GM12878 (cell line): Measurements from ENCODE around the gene MRTFB. TPM values are rescaled to one million over a fixed set of nuclear protein-coding genes. Genes with fewer than 3 reads are reported as not detected.

Experiments
- ATF2 ChIP-seq: IDR thresholded peaks from 2 replicates; pipeline ENCODE4 v1.6.1; 2012; ENCODE audit warnings: low read length, inconsistent platforms
- ATF3 ChIP-seq: IDR thresholded peaks from 2 replicates; pipeline ENCODE4 v1.6.1; 2011; ENCODE audit warnings: low read depth, mild to moderate bottlenecking, low read length, moderate library complexity, borderline replicate concordance; ENCODE audit errors: extremely low read depth
- BHLHE40 ChIP-seq, 2 experiments: fragments of 450-650 bp in 1 of 2; IDR thresholded peaks; 2 replicates each; pipeline ENCODE4 v1.6.1; 2011 to 2017; ENCODE audit warnings: low read depth in 2 of 2, borderline replicate concordance in 1 of 2, improper control_type of control experiment in 1 of 2, low read length in 1 of 2, mild to moderate bottlenecking in 1 of 2
- EED ChIP-seq: sonication (generic); IDR thresholded peaks from 2 replicates; pipeline ENCODE4 v1.6.1; 2016; ENCODE audit warnings: antibody characterized with exemption, low read depth
- ESRRA ChIP-seq: IDR thresholded peaks from 2 replicates; pipeline ENCODE4 v1.6.1; 2012; ENCODE audit warnings: mild to moderate bottlenecking, low read length, improper control_type of control experiment
- FOS ChIP-seq: IDR thresholded peaks from 3 replicates; pipeline ENCODE4 v1.6.1; 2011; ENCODE audit warnings: borderline replicate concordance; ENCODE audit not compliant: insufficient read length; ENCODE audit errors: extremely low read depth
- FOXM1 ChIP-seq: IDR thresholded peaks from 2 replicates; pipeline ENCODE4 v1.6.1; 2012; ENCODE audit warnings: low read depth, mild to moderate bottlenecking, inconsistent platforms, low read length, moderate library complexity
- IRF4 ChIP-seq: IDR thresholded peaks from 2 replicates; pipeline ENCODE4 v1.6.1; 2011; ENCODE audit warnings: low read depth, low read length
- JUND ChIP-seq: IDR thresholded peaks from 2 replicates; pipeline ENCODE4 v1.6.1; 2012; ENCODE audit warnings: low read depth, mild to moderate bottlenecking, low read length, improper control_type of control experiment, moderate library complexity
- KDM1A ChIP-seq: fragments of 200-600 bp; sonication (generic); IDR thresholded peaks from 2 replicates; pipeline ENCODE4 v1.6.1; 2016; ENCODE audit warnings: borderline replicate concordance
- MEF2A ChIP-seq: IDR thresholded peaks from 2 replicates; pipeline ENCODE4 v1.6.1; 2011; ENCODE audit warnings: low read depth, mild to moderate bottlenecking, low read length, moderate library complexity; ENCODE audit not compliant: insufficient read depth
- PAX8 ChIP-seq: fragments of 450-650 bp; IDR thresholded peaks from 2 replicates; pipeline ENCODE4 v1.6.1; 2017; ENCODE audit warnings: mild to moderate bottlenecking, moderate library complexity
- RB1 ChIP-seq: fragments of 450-650 bp; formaldehyde crosslinking; IDR thresholded peaks from 2 replicates; pipeline ENCODE4 v1.6.1; 2017; ENCODE audit warnings: mild to moderate bottlenecking, borderline replicate concordance
- SIN3A ChIP-seq: IDR thresholded peaks from 2 replicates; pipeline ENCODE4 v1.6.1; 2012; ENCODE audit warnings: low read depth, low read length, improper control_type of control experiment
- SPI1 ChIP-seq: IDR thresholded peaks from 2 replicates; pipeline ENCODE4 v1.6.1; 2011; ENCODE audit warnings: low read depth, mild to moderate bottlenecking, low read length, moderate library complexity, borderline replicate concordance; ENCODE audit not compliant: insufficient read depth
- SREBF1 ChIP-seq: IDR thresholded peaks from 2 replicates; pipeline ENCODE4 v1.6.1; 2012; ENCODE audit warnings: mild to moderate bottlenecking, low read length
- TAF1 ChIP-seq: IDR thresholded peaks from 2 replicates; pipeline ENCODE4 v1.6.1; 2011; ENCODE audit warnings: mild to moderate bottlenecking, low read depth, low read length, borderline replicate concordance
- WRNIP1 ChIP-seq: IDR thresholded peaks from 2 replicates; pipeline ENCODE4 v1.6.1; 2011; ENCODE audit warnings: low read depth, low read length, improper control_type of control experiment, borderline replicate concordance
- ZNF384 ChIP-seq: IDR thresholded peaks from 2 replicates; pipeline ENCODE4 v1.6.1; 2012; ENCODE audit warnings: low read depth, mild to moderate bottlenecking, low read length, improper control_type of control experiment, borderline replicate concordance
- ZSCAN29 ChIP-seq: fragments of 450-650 bp; IDR thresholded peaks from 2 replicates; pipeline ENCODE4 v1.6.1; 2017; ENCODE audit warnings: mild to moderate bottlenecking, moderate library complexity
- polyA plus RNA-seq, 11 experiments: library from polyadenylated mRNA; depleted of rRNA in 4 of 11; unstranded in 6 of 11; stranded (reverse) in 5 of 11; fragments of >200 nt; fragmentation: Nextera tagmentation in 4 of 11; fragmentation: Illumina TruSeq in 1 of 11; extraction: Ambion mirVana in 4 of 11; extraction: Trizol in 1 of 11; gene quantifications; 1 replicate in 1 of 11; 2 replicates in 10 of 11; pipeline versions ENCODE4 v1.2.1 to v1.2.3, GENCODE V29; 2011 to 2016; ENCODE audit warnings: inconsistent platforms in 2 of 11, missing spikeins in 2 of 11, low read depth in 1 of 11
- total RNA-seq, 4 experiments: library from RNA; depleted of rRNA in 3 of 4; stranded (reverse); fragments of >200 nt in 3 of 4; fragmentation: Illumina TruSeq in 1 of 4; extraction: Trizol in 1 of 4; gene quantifications; 2 replicates each; pipeline versions ENCODE4 v1.2.1 to v1.2.3, GENCODE V29; 2013 to 2021
- TF ChIP-seq, protein P1 (sequence below): fragments of 450-650 bp; IDR thresholded peaks from 2 replicates; pipeline ENCODE4 v1.6.1; 2017; ENCODE audit warnings: mild to moderate bottlenecking, low read depth, inconsistent platforms; ENCODE audit not compliant: poor library complexity, severe bottlenecking
- TF ChIP-seq, protein P2 (sequence below): fragments of 450-650 bp; IDR thresholded peaks from 2 replicates; pipeline ENCODE4 v1.6.1; 2018; ENCODE audit warnings: borderline replicate concordance, mild to moderate bottlenecking; ENCODE audit not compliant: partially characterized antibody

Gene MRTFB
- total and polyA plus RNA-seq, 10 of the 15 experiments (the other 5 are each of a cell fraction or from before 2014, with no cell fraction given) = 2.1 to 14.3 (median 8.0) TPM

- TF ChIP-seq, protein P1, sequence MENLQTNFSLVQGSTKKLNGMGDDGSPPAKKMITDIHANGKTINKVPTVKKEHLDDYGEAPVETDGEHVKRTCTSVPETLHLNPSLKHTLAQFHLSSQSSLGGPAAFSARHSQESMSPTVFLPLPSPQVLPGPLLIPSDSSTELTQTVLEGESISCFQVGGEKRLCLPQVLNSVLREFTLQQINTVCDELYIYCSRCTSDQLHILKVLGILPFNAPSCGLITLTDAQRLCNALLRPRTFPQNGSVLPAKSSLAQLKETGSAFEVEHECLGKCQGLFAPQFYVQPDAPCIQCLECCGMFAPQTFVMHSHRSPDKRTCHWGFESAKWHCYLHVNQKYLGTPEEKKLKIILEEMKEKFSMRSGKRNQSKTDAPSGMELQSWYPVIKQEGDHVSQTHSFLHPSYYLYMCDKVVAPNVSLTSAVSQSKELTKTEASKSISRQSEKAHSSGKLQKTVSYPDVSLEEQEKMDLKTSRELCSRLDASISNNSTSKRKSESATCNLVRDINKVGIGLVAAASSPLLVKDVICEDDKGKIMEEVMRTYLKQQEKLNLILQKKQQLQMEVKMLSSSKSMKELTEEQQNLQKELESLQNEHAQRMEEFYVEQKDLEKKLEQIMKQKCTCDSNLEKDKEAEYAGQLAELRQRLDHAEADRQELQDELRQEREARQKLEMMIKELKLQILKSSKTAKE = peak; percentile 46
- TF ChIP-seq ZNF384 (no peak), SIN3A (0 out of 2 replicates have a peak, but pooled peaks have one; percentile 49), RB1 (peak; percentile 80; the same call in 1 of the 2 replicates), JUND (peak; percentile 41; the same call in 1 of the 2 replicates), KDM1A (no peak), WRNIP1 (0 out of 2 replicates have a peak, but pooled peaks have one; percentile 87), FOS (no peak), SREBF1 (no peak), ATF3 (no peak), ZSCAN29 (0 out of 2 replicates have a peak, but pooled peaks have one; percentile 16), EED (peak; percentile 98), ESRRA (no peak), PAX8 (no peak), ATF2 (peak; percentile 47; the same call in 1 of the 2 replicates), SPI1 (no peak), TAF1 (no peak), IRF4 (peak; percentile 85), FOXM1 (peak; percentile 85; the same call in 1 of the 2 replicates), MEF2A (peak; percentile 67; the same call in 1 of the 2 replicates), BHLHE40 (IDR thresholded peaks at IDR 0.05; ENCODE audit: borderline replicate concordance in 1 of 2, low read depth in 2 of 2, low read length in 1 of 2) (peak; percentile 81 to 83)
- TF ChIP-seq, protein P2, sequence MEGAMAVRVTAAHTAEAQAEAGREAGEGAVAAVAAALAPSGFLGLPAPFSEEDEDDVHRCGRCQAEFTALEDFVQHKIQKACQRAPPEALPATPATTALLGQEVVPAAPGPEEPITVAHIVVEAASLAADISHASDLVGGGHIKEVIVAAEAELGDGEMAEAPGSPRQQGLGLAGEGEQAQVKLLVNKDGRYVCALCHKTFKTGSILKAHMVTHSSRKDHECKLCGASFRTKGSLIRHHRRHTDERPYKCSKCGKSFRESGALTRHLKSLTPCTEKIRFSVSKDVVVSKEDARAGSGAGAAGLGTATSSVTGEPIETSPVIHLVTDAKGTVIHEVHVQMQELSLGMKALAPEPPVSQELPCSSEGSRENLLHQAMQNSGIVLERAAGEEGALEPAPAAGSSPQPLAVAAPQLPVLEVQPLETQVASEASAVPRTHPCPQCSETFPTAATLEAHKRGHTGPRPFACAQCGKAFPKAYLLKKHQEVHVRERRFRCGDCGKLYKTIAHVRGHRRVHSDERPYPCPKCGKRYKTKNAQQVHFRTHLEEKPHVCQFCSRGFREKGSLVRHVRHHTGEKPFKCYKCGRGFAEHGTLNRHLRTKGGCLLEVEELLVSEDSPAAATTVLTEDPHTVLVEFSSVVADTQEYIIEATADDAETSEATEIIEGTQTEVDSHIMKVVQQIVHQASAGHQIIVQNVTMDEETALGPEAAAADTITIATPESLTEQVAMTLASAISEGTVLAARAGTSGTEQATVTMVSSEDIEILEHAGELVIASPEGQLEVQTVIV = no peak
Measured at GRCh38 chr16:14310519-14310991, 239.4 kb downstream of the MRTFB start (continued).
